ENCODE measurements around the gene DTNBP1. TPM values are rescaled to one million over a fixed set of nuclear protein-coding genes. Genes with fewer than 3 reads are reported as not detected.

DTNBP1 gene
- polyA plus RNA-seq, 2 of the 4 experiments (the other 2 are of a cell fraction): 8.4 to 8.7 TPM

DNA sequence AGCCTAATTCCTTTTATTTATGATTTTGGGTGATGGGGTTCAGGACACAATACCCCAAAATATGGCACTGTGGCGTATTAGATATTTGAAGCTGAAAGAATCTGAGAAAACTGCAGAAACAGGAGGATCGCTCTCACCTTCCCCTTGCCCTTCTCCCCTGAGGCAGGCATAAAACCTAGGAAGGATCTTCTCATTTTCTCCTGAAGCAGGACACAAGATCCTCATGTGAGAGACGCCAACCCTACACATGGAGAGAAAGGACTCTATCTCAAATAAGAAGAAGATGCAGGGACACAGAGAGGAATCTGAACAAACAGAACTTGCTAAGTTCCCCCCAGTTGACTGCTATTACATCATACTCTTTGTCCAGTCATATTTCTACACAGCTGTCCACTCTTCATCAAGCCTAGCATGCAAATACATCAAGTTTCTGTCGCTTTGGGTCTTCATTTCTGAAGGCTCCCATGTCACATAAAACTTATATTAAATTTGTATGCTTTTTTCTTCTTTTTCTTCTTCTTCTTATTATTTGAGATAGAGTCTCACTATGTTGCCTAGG is 109.0 kb downstream of the DTNBP1 start:
- TF ChIP-seq CBX2 (IDR thresholded peaks at IDR 0.05; ENCODE audit: borderline replicate concordance, low read depth) (no peak), KDM1A (IDR thresholded peaks at IDR 0.05; ENCODE audit: low read depth) (no peak), PHF8 (IDR thresholded peaks at IDR 0.05; ENCODE audit: borderline replicate concordance, low read depth) (no peak), CHD2 (IDR thresholded peaks at IDR 0.05; ENCODE audit: low read length, partially characterized antibody) (no peak), HEYL (CRISPR knock-in tag; IDR thresholded peaks at IDR 0.05) (no peak), MAFK (IDR thresholded peaks at IDR 0.05; ENCODE audit: partially characterized antibody) (no peak), TFCP2L1 (CRISPR knock-in tag; IDR thresholded peaks at IDR 0.05) (no peak)
- ChIA-PET CTCF (interaction anchor here (1.7 kb wide), 1 partner anchor 70 kb away, joined by 3 read pairs; no protein-coding TSS in a partner anchor), POLR2A (no interaction called here)
- no peak for FAIRE-seq
- no peak overlapping the region for H3K4me3 ChIP-seq
- no peak for ATAC-seq
- no peaks in the 10 kb centered on the region for H3K4me1 ChIP-seq
- WGBS (ENCODE audit: missing lambda C conversion rate): 95% methylated on average over 4 of the region's 4 CpGs
- H3K27ac ChIP-seq: no peak overlapping the region
- DNase-seq (ENCODE audit: low read depth in 1 of 2, low spot score in 1 of 2): no peak
- no peak overlapping the region for H3K4me2 ChIP-seq
- no peaks in the 10 kb centered on the region for H3K9me3 ChIP-seq

DNA sequence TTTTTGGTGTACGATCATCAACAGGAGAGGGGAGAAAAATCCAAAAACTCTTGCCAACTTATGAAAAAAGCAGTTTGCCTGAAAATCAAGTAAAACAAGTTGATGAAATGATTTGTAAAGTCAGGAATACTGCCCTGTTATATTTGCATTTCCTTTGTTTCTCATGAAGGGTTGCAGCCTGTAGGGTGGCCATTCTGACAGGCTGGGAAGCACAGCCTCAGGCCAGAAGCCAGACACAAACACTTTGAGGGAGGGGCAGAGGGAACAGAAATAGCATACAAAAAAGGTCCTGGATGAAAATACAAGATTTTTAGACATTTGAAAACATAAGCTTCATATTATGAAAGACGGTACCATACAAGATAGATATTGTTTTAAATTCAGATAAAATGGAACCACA is 109.8 kb downstream of the DTNBP1 start:
- ChIA-PET POLR2A (no interaction called here), CTCF (interaction anchor here (0.9 to 1.7 kb wide), 2 partner anchors 71 to 1610 kb away, joined by 3 read pairs; no protein-coding TSS in a partner anchor)
- DNase-seq (ENCODE audit: low read depth in 1 of 2, low spot score in 1 of 2) (no peak), ATAC-seq (no peak), FAIRE-seq (no peak)
- Histone ChIP-seq H3K4me2 (no peak overlapping the region), H3K27ac (no peak overlapping the region), H3K9me3 (no peaks in the 10 kb centered on the region), H3K4me1 (no peaks in the 10 kb centered on the region), H3K4me3 (no peak overlapping the region)
- TF ChIP-seq, protein P1, sequence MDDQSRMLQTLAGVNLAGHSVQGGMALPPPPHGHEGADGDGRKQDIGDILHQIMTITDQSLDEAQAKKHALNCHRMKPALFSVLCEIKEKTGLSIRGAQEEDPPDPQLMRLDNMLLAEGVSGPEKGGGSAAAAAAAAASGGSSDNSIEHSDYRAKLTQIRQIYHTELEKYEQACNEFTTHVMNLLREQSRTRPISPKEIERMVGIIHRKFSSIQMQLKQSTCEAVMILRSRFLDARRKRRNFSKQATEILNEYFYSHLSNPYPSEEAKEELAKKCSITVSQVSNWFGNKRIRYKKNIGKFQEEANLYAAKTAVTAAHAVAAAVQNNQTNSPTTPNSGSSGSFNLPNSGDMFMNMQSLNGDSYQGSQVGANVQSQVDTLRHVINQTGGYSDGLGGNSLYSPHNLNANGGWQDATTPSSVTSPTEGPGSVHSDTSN (IDR thresholded peaks at IDR 0.05): no peak
- TF ChIP-seq EP300 (IDR thresholded peaks at IDR 0.05) (no peak), MYC (IDR thresholded peaks at IDR 0.05; ENCODE audit: borderline replicate concordance, low read length) (no peak), FOSB (CRISPR knock-in tag; IDR thresholded peaks at IDR 0.05) (no peak), ESRRA (IDR thresholded peaks at IDR 0.05; ENCODE audit: borderline replicate concordance, low read length) (no peak), HDAC2 (IDR thresholded peaks at IDR 0.05) (no peak), TP53 (CRISPR knock-in tag; IDR thresholded peaks at IDR 0.05) (no peak)
- TF ChIP-seq, protein P2, sequence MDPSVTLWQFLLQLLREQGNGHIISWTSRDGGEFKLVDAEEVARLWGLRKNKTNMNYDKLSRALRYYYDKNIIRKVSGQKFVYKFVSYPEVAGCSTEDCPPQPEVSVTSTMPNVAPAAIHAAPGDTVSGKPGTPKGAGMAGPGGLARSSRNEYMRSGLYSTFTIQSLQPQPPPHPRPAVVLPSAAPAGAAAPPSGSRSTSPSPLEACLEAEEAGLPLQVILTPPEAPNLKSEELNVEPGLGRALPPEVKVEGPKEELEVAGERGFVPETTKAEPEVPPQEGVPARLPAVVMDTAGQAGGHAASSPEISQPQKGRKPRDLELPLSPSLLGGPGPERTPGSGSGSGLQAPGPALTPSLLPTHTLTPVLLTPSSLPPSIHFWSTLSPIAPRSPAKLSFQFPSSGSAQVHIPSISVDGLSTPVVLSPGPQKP (IDR thresholded peaks at IDR 0.05; ENCODE audit: low read depth, low read length): no peak
- WGBS (ENCODE audit: missing lambda C conversion rate): 90% methylated on average over 2 of the region's 2 CpGs

DNA sequence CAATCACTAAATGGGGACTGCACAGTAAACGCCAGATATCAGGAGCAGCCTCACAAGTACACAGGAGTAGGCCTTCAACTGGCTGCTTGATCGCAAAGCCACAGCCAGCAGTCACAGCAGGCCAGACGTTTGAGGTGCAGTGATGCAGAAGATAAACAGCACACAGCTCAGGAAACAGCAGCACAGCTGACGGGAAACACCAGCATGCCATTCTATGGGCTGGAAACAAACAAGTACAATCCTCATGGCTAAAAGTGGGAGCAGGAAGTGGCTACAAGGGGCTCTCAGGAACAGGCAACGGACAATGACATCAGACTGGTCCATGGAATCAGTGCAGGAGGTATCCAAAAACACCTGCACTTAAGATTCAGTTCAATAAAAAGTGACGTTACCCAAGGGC is 111.0 kb downstream of the DTNBP1 start:
- DNase-seq (ENCODE audit: low read depth in 1 of 2, low spot score in 1 of 2) (no peak), ATAC-seq (no peak), FAIRE-seq (no peak)
- H3K27ac ChIP-seq: no peak overlapping the region
- 82% methylated on average over 6 of the region's 6 CpGs for WGBS (ENCODE audit: missing lambda C conversion rate)
- ChIA-PET CTCF (interaction anchor here (1.7 kb wide), 1 partner anchor 72 kb away, joined by 3 read pairs; no protein-coding TSS in a partner anchor), POLR2A (no interaction called here)
- TF ChIP-seq, protein P3, sequence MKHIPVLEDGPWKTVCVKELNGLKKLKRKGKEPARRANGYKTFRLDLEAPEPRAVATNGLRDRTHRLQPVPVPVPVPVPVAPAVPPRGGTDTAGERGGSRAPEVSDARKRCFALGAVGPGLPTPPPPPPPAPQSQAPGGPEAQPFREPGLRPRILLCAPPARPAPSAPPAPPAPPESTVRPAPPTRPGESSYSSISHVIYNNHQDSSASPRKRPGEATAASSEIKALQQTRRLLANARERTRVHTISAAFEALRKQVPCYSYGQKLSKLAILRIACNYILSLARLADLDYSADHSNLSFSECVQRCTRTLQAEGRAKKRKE (CRISPR knock-in tag; IDR thresholded peaks at IDR 0.05; ENCODE audit: low read depth): no peak
- TF ChIP-seq SREBF2 (IDR thresholded peaks at IDR 0.05) (no peak), MAFK (IDR thresholded peaks at IDR 0.05; ENCODE audit: partially characterized antibody) (no peak), ZC3H11A (IDR thresholded peaks at IDR 0.05) (no peak), RFX5 (IDR thresholded peaks at IDR 0.05) (no peak), FOSB (CRISPR knock-in tag; IDR thresholded peaks at IDR 0.05) (no peak)
- TF ChIP-seq, protein P4, sequence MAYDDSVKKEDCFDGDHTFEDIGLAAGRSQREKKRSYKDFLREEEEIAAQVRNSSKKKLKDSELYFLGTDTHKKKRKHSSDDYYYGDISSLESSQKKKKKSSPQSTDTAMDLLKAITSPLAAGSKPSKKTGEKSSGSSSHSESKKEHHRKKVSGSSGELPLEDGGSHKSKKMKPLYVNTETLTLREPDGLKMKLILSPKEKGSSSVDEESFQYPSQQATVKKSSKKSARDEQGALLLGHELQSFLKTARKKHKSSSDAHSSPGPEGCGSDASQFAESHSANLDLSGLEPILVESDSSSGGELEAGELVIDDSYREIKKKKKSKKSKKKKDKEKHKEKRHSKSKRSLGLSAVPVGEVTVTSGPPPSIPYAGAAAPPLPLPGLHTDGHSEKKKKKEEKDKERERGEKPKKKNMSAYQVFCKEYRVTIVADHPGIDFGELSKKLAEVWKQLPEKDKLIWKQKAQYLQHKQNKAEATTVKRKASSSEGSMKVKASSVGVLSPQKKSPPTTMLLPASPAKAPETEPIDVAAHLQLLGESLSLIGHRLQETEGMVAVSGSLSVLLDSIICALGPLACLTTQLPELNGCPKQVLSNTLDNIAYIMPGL (CRISPR knock-in tag; IDR thresholded peaks at IDR 0.05; ENCODE audit: borderline replicate concordance): no peak
- H3K4me1 ChIP-seq: no peaks in the 10 kb centered on the region
- H3K4me3 ChIP-seq: no peak overlapping the region
- H3K4me2 ChIP-seq: no peak overlapping the region
- H3K9me3 ChIP-seq: no peaks in the 10 kb centered on the region
